Breast epithelium (tissue), 3 donors: ENCODE results near the gene NXN.

Experiments
- CTCF ChIP-seq, 3 donors: fragments of 450-650 bp; IDR thresholded peaks; one replicate each; pipeline ENCODE4 v1.5.1; 2016 to 2017; ENCODE audit warnings: antibody characterized with exemption in 3 of 3, mild to moderate bottlenecking in 3 of 3, moderate library complexity in 3 of 3
- POLR2AphosphoS5 ChIP-seq, 3 donors: sonication (generic); formaldehyde crosslinking; IDR thresholded peaks; one replicate each; pipeline ENCODE4 v1.6.1; 2017; ENCODE audit warnings: antibody characterized with exemption in 3 of 3

DNA sequence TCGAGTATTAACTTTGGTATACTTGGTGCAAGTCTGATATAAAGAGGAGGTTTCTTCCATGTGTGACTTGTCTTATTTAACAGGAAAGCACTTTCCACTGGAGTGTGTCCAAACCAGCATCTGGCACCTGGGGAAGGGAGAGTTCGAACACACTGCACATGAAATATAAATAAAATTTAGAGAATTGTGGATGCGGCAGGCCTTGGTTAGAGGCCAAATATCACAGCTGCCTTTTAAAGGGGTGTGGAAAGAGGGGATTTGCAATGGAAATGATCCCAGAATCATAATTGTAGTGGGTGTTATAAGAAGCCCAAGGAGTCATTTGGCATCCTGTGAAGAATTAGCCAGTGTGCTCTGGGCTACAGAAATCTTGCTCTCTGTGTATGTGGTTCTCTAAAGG is 4.3 kb upstream of the NXN start:
- TF ChIP-seq CTCF (IDR thresholded peaks at IDR 0.05): no peak
- TF ChIP-seq POLR2AphosphoS5 (IDR thresholded peaks at IDR 0.05): no peak
